NCI-H2227 treated with DMSO at 0.1 percent for 48 hours (cell line): Measurements from ENCODE around the gene HDLBP.

Experiments
- DNase-seq: peaks from one replicate; lab custom pipeline; 2025; lab: John Stamatoyannopoulos, UW

HDLBP gene

GRCh38 chr2:241275910-241276309, 39.6 kb downstream of the HDLBP start:
- no peak for DNase-seq

GRCh38 chr2:241275504-241275903, 40.0 kb downstream of the HDLBP start:
- DNase-seq = no peak

GRCh38 chr2:241274127-241274526, 41.3 kb downstream of the HDLBP start:
- DNase-seq = no peak

GRCh38 chr2:241273210-241274020, 42.1 kb downstream of the HDLBP start:
- DNase-seq = no peak

- peak; percentile 22 for DNase-seq
These were observed 42.9 kb downstream of the HDLBP start for GRCh38 chr2:241272303-241273209.

- no peak for DNase-seq
These were observed 43.7 kb downstream of the HDLBP start for GRCh38 chr2:241271706-241272302.

- no peak for DNase-seq
These were observed 44.9 kb downstream of the HDLBP start for GRCh38 chr2:241270531-241270930.

- no peak for DNase-seq
These were observed 45.6 kb downstream of the HDLBP start for GRCh38 chr2:241269707-241270520.

- DNase-seq = no peak
These were observed 46.6 kb downstream of the HDLBP start for GRCh38 chr2:241268716-241269445.

- no peak for DNase-seq
These were observed 47.2 kb downstream of the HDLBP start for GRCh38 chr2:241268306-241268705.

GRCh38 chr2:241267249-241268067, 48.0 kb downstream of the HDLBP start:
- no peak for DNase-seq

- no peak for DNase-seq
These were observed 50.0 kb downstream of the HDLBP start for GRCh38 chr2:241265506-241265905.

- DNase-seq = no peak
These were observed 52.4 kb downstream of the HDLBP start for GRCh38 chr2:241263061-241263460.

- no peak for DNase-seq
These were observed 53.8 kb downstream of the HDLBP start for GRCh38 chr2:241261628-241262027.

GRCh38 chr2:241260911-241261310, 54.6 kb downstream of the HDLBP start:
- DNase-seq = no peak

- no peak for DNase-seq
These were observed 56.8 kb downstream of the HDLBP start for GRCh38 chr2:241258505-241259280.

- no peak for DNase-seq
These were observed 57.9 kb downstream of the HDLBP start for GRCh38 chr2:241257419-241258032.

GRCh38 chr2:241256168-241256545, 59.3 kb downstream of the HDLBP start:
- DNase-seq = no peak
